ENCODE results near the gene SDCBP2. TPM values are rescaled to one million over a fixed set of nuclear protein-coding genes. Genes with fewer than 3 reads are reported as not detected.
A peak's percentile ranks its signal among the peaks of the same experiment; 100 is the strongest.

SDCBP2 gene
- total and polyA plus RNA-seq, 2 of the 8 experiments (the other 6 are each of a cell fraction or from before 2014, with no cell fraction given), result 4.2 to 6.7 TPM

GRCh38 chr20:1275919-1276318 is 53.0 kb downstream of the SDCBP2 start:
- Histone ChIP-seq H3K9me3 (ENCODE audit: insufficient read depth in 2 of 2, low read depth in 1 of 2, low read length in 1 of 2) (no peaks in the 10 kb centered on the region), H3K4ac (replicated peaks; ENCODE audit: insufficient read length, low read depth, low read length) (no peak overlapping the region), H3K18ac (ENCODE audit: extremely low read depth, low read length) (no peak overlapping the region), H3K27ac (ENCODE audit: low read depth, low read length) (no peak overlapping the region), H2BK20ac (ENCODE audit: low read length) (no peak overlapping the region), H3K23me2 (ENCODE audit: low read depth, low read length) (peaks cover 10% of the 10 kb centered on the region; the same call in 1 of the 2 replicates), H2BK5ac (ENCODE audit: low read depth, low read length) (no peak overlapping the region), H4K91ac (replicated peaks; ENCODE audit: insufficient read length, low read length) (no peak overlapping the region), H3K9ac (replicated peaks in 1 of 4; ENCODE audit: extremely low read depth in 1 of 4, low read depth in 3 of 4, low read length in 3 of 4) (no peak overlapping the region), H2AFZ (ENCODE audit: low read length) (no peak overlapping the region), H4K5ac (ENCODE audit: insufficient read length, low read depth, low read length) (no peak overlapping the region), H2AK5ac (ENCODE audit: low read depth, low read length) (no peak overlapping the region), H3K56ac (replicated peaks; ENCODE audit: insufficient read length, low read depth, low read length) (no peak overlapping the region), H2BK120ac (replicated peaks; ENCODE audit: low read depth, low read length) (no peak overlapping the region), H2BK15ac (ENCODE audit: low read length) (no peak overlapping the region), H3K27me3 (replicated peaks in 1 of 4; ENCODE audit: control insufficient read depth in 3 of 4, extremely low read depth in 1 of 4, insufficient read depth in 3 of 4, low read length in 3 of 4) (no peaks in the 10 kb centered on the region), H3K4me2 (ENCODE audit: insufficient read depth in 1 of 2, low read depth in 2 of 2, low read length in 2 of 2) (no peak overlapping the region), H3K23ac (ENCODE audit: insufficient read length) (no peak overlapping the region), H3K36me3 (ENCODE audit: control insufficient read depth in 2 of 4, insufficient read depth in 4 of 4, low read length in 3 of 4) (no peaks in the 10 kb centered on the region; a peak in 1 of 8 replicates), H4K20me1 (replicated peaks in 1 of 2; ENCODE audit: control insufficient read depth in 1 of 2, insufficient read depth in 2 of 2, low read length in 2 of 2) (peaks cover 0 to 9% of the 10 kb centered on the region in 2 experiments), H3K14ac (ENCODE audit: insufficient read length) (no peak overlapping the region), H3K79me2 (ENCODE audit: control insufficient read depth in 1 of 2, insufficient read depth in 2 of 2, low read length in 2 of 2) (no peaks in the 10 kb centered on the region), H2BK12ac (ENCODE audit: low read depth, low read length) (no peak overlapping the region), H3K4me1 (replicated peaks in 1 of 4; ENCODE audit: control insufficient read depth in 3 of 4, insufficient read depth in 4 of 4, low read length in 3 of 4) (0 out of 7 replicates have a peak, but pooled peaks cover 0 to 3% (median 0%) of the 10 kb centered on the region in 4 experiments), H3K4me3 (ENCODE audit: extremely low read depth in 1 of 4, insufficient read depth in 2 of 4, low read depth in 3 of 4, low read length in 4 of 4) (no peak overlapping the region), H4K8ac (ENCODE audit: extremely low read depth, insufficient read depth, low read length) (no peak overlapping the region), H3K79me1 (ENCODE audit: low read depth, low read length) (no peaks in the 10 kb centered on the region; the same call in 1 of the 2 replicates)
- peak in 1 of 2 experiments; percentile 22 for DNase-seq (ENCODE audit: low read depth in 1 of 2, low spot score in 2 of 2)
- FAIRE-seq, result no peak
- ChIA-PET POLR2A (ENCODE audit: partially characterized antibody) (interaction anchor here (0.7 to 1.0 kb wide), 2 partner anchors 10 kb away, joined by 3 to 4 read pairs; partner anchors contain the start of gene SNPH), CTCF (ENCODE audit: partially characterized antibody) (interaction anchor here (1.0 to 1.4 kb wide), 4 partner anchors 8 to 22 kb away, joined by 3 to 5 read pairs (median 4); no protein-coding TSS in a partner anchor)
- no peak for TF ChIP-seq CBX5 (IDR thresholded peaks at IDR 0.05; ENCODE audit: low read depth, low read length)
- TF ChIP-seq MAX (IDR thresholded peaks at IDR 0.05), result no peak
- TF ChIP-seq HDAC6 (IDR thresholded peaks at IDR 0.05; ENCODE audit: low read depth, low read length), result no peak
- no peak for TF ChIP-seq BCL11A (IDR thresholded peaks at IDR 0.05; ENCODE audit: low read depth in 2 of 2, low read length in 2 of 2)
- no peak for TF ChIP-seq RAD21 (IDR thresholded peaks at IDR 0.05 in 1 of 2, conservative IDR thresholded peaks at IDR 0.05 in 1 of 2; ENCODE audit: low read depth in 2 of 2, low read length in 2 of 2)
- TF ChIP-seq ATF3 (IDR thresholded peaks at IDR 0.05; ENCODE audit: insufficient read depth, low read depth, low read length), result no peak
- no peak for TF ChIP-seq CEBPB (IDR thresholded peaks at IDR 0.05; ENCODE audit: low read depth, low read length)
- 80% methylated on average over 2 of the region's 2 CpGs; no CpG with 5 or more reads in 1 of the 2 experiments for WGBS, 2 experiments (ENCODE audit: extremely low coverage in 1 of 2, insufficient coverage in 1 of 2, insufficient read length in 1 of 2, insufficient replicate concordance in 2 of 2, low coverage in 1 of 2, low lambda C conversion rate in 2 of 2, missing lambda C conversion rate in 1 of 2)

All from H1 (cell line).